HepG2 (cell line): ENCODE results near the gene IDUA. TPM values are rescaled to one million over a fixed set of nuclear protein-coding genes. Genes with fewer than 3 reads are reported as not detected.

Experiments used
- ATAC-seq: fragments of 200-7000 bp; cut with Tn5 transposase; 3 replicates; pipeline ENCODE4 v1.9.1; 2020; ENCODE audit warnings: mild to moderate bottlenecking, moderate library complexity
- BruUV-seq: library from RNA; stranded (reverse); fragments of 400-500 nt; replicated peaks from 2 replicates; lab custom pipeline; 2021; lab: Mats Ljungman, UMichigan
- CTCF ChIA-PET: fragments of 300-600 bp; formaldehyde crosslinking; extraction: SDS; loops from one replicate; lab custom pipeline; 2021; ENCODE audit warnings: low total read pairs, inconsistent platforms, low intra/inter-chr PET ratio; lab: Yijun Ruan, JAX
- POLR2A ChIA-PET: fragments of 350-600 bp; sonication (Branson Sonifier 250); formaldehyde crosslinking; loops from one replicate; lab custom pipeline; 2020; ENCODE audit warnings: antibody characterized with exemption, inconsistent platforms; lab: Yijun Ruan, JAX
- DNase-seq: peaks from one replicate; pipeline ENCODE4 v3.0.0-alpha.2; 2015; ENCODE audit warnings: low spot score
- FAIRE-seq: peaks from 3 replicates; lab custom pipeline; 2011; peaks lifted over from hg19 to GRCh38; lab: Jason Lieb, UNC
- H2AFZ ChIP-seq: one replicate; pipeline ENCODE4 v1.6.1; 2011; ENCODE audit warnings: low read length, inconsistent platforms
- H3K27ac ChIP-seq: fragments of 300-600 bp; 3 replicates; pipeline ENCODE4 v1.8.0; 2011; ENCODE audit warnings: mixed run types, mild to moderate bottlenecking, mixed read lengths, low read length, inconsistent platforms; ENCODE audit not compliant: insufficient read depth; ENCODE audit errors: extremely low read length
- H3K27me3 ChIP-seq, 2 experiments: fragments of 200-600 bp in 1 of 2; 2 replicates in 1 of 2; 3 replicates in 1 of 2; pipeline versions ENCODE4 v1.6.0 to v1.8.0; 2011; ENCODE audit warnings: low read length in 2 of 2, mild to moderate bottlenecking in 2 of 2, moderate library complexity in 2 of 2, inconsistent platforms in 1 of 2; ENCODE audit not compliant: insufficient read depth in 2 of 2, control insufficient read depth in 1 of 2
- H3K36me3 ChIP-seq, 2 experiments: fragments of 200-600 bp in 1 of 2; replicated peaks in 1 of 2; 2 replicates in 1 of 2; 3 replicates in 1 of 2; pipeline versions ENCODE4 v1.5.1 to v1.8.0; 2011; ENCODE audit warnings: low read length in 2 of 2, inconsistent platforms in 1 of 2; ENCODE audit not compliant: insufficient read depth in 2 of 2, control insufficient read depth in 1 of 2
- H3K4me1 ChIP-seq: 2 replicates; pipeline ENCODE4 v1.5.1; 2012; ENCODE audit warnings: low read length, inconsistent platforms; ENCODE audit not compliant: insufficient read depth
- H3K4me2 ChIP-seq: 2 replicates; pipeline ENCODE4 v1.6.0; 2011; ENCODE audit warnings: low read depth, low read length, inconsistent platforms
- H3K4me3 ChIP-seq, 3 experiments: fragments of 200-600 bp in 1 of 3; sonication (generic), shearing (Covaris generic) in 1 of 3; replicated peaks in 1 of 3; 2 replicates each; pipeline ENCODE4 v1.5.1; 2011 to 2016; ENCODE audit warnings: low read length in 3 of 3, inconsistent platforms in 2 of 3, low read depth in 2 of 3, mild to moderate bottlenecking in 2 of 3, control low read depth in 1 of 3, mixed read lengths in 1 of 3; ENCODE audit not compliant: insufficient read depth in 1 of 3
- H3K79me2 ChIP-seq: one replicate; pipeline ENCODE4 v1.6.1; 2011; ENCODE audit warnings: low read length, inconsistent platforms; ENCODE audit not compliant: insufficient read depth
- H3K9ac ChIP-seq: 2 replicates; pipeline ENCODE4 v1.6.0; 2011; ENCODE audit warnings: mild to moderate bottlenecking, low read depth, low read length, inconsistent platforms; ENCODE audit not compliant: insufficient read depth
- H3K9me3 ChIP-seq: 2 replicates; pipeline ENCODE4 v1.5.1; 2012; ENCODE audit warnings: mild to moderate bottlenecking, low read length
- H4K20me1 ChIP-seq: 2 replicates; pipeline ENCODE4 v1.6.0; 2011; ENCODE audit warnings: inconsistent platforms, mild to moderate bottlenecking, low read length, moderate library complexity; ENCODE audit not compliant: insufficient read depth
- DR1 ChIP-seq: sonication (generic); formaldehyde crosslinking; IDR thresholded peaks from 2 replicates; pipeline ENCODE4 v1.8.0; 2021; ENCODE audit warnings: mild to moderate bottlenecking, missing genetic modification reagents, inconsistent platforms
- GZF1 ChIP-seq: sonication (generic); formaldehyde crosslinking; IDR thresholded peaks from 2 replicates; pipeline ENCODE4 v1.5.1; 2020; ENCODE audit warnings: mild to moderate bottlenecking, missing genetic modification reagents
- PLSCR1 ChIP-seq: sonication (generic); formaldehyde crosslinking; IDR thresholded peaks from 2 replicates; pipeline ENCODE4 v1.5.0; 2020; ENCODE audit warnings: missing genetic modification reagents, mild to moderate bottlenecking, borderline replicate concordance
- SNAPC5 ChIP-seq: sonication (generic); formaldehyde crosslinking; IDR thresholded peaks from 2 replicates; pipeline ENCODE4 v1.8.1; 2023; ENCODE audit warnings: mild to moderate bottlenecking, missing genetic modification reagents, borderline replicate concordance
- TBP ChIP-seq: sonication (generic); formaldehyde crosslinking; IDR thresholded peaks from 2 replicates; pipeline ENCODE4 v1.5.0; 2020; ENCODE audit warnings: missing genetic modification reagents
- TFDP1 ChIP-seq: IDR thresholded peaks from 2 replicates; pipeline ENCODE4 v1.6.1; 2016; ENCODE audit warnings: missing compliant biosample characterization, missing genetic modification reagents, borderline replicate concordance
- U2AF2 ChIP-seq: fragments of 200-400 bp; formaldehyde crosslinking; IDR thresholded peaks from 2 replicates; pipeline ENCODE4 v1.6.1; 2017; ENCODE audit warnings: low read depth, mild to moderate bottlenecking, low read length
- ZNF274 ChIP-seq: sonication (generic); formaldehyde crosslinking; IDR thresholded peaks from 2 replicates; pipeline ENCODE4 v1.5.1; 2020; ENCODE audit warnings: mild to moderate bottlenecking, missing genetic modification reagents
- ZNF510 ChIP-seq: sonication (generic); formaldehyde crosslinking; IDR thresholded peaks from 2 replicates; pipeline ENCODE4 v1.4.0; 2020; ENCODE audit warnings: low read depth, mild to moderate bottlenecking, missing genetic modification reagents
- ZNF549 ChIP-seq: sonication (generic); formaldehyde crosslinking; IDR thresholded peaks from 2 replicates; pipeline ENCODE4 v1.5.0; 2020; ENCODE audit warnings: missing genetic modification reagents
- ZNF574 ChIP-seq: sonication (generic); formaldehyde crosslinking; IDR thresholded peaks from 2 replicates; pipeline ENCODE4 v1.4.0; 2020; ENCODE audit warnings: missing genetic modification reagents
- ZNF784 ChIP-seq: sonication (generic); formaldehyde crosslinking; IDR thresholded peaks from 2 replicates; pipeline ENCODE4 v1.5.1; 2020; ENCODE audit warnings: missing genetic modification reagents, mild to moderate bottlenecking, borderline replicate concordance
- WGBS: methylation state at CpG from one replicate; pipeline ENCODE4 v1.1.6; 2017; ENCODE audit warnings: low lambda C conversion rate; 5-methylcytosine and 5-hydroxymethylcytosine counted together
- in situ Hi-C: cut with HindIII; loops from 2 replicates; pipeline ENCODE4 v1.10.0; 2017; ENCODE audit warnings: low pct_unique_long_range_greater_than_20kb; ENCODE audit not compliant: extremely low pct_ligation_motif_present
- intact Hi-C: fragments of 100-400 bp; cut with micrococcal nuclease; formaldehyde crosslinking; loops from one replicate; pipeline ENCODE4 v1.10.0; 2022; ENCODE audit not compliant: unreplicated experiment
- polyA plus RNA-seq, 8 experiments: library from polyadenylated mRNA; depleted of rRNA in 3 of 8; stranded (reverse) in 7 of 8; unstranded in 1 of 8; fragments of >200 nt; fragmentation: Illumina TruSeq in 4 of 8; extraction: Trizol in 4 of 8; gene quantifications; 2 replicates each; pipeline versions ENCODE4 v1.2.1 to v1.2.3, GENCODE V29; 2011 to 2016; ENCODE audit warnings: low read depth in 4 of 8, missing spikeins in 1 of 8, mixed read lengths in 1 of 8; ENCODE audit not compliant: insufficient read depth in 1 of 8
- total RNA-seq, 5 experiments: library from RNA; depleted of rRNA; stranded (reverse); fragments of >200 nt; fragmentation: Illumina TruSeq; extraction: Trizol; gene quantifications; 2 replicates each; pipeline ENCODE4 v1.2.3, GENCODE V29; 2016; ENCODE audit warnings: low read depth in 1 of 5

Gene IDUA
- total and polyA plus RNA-seq, 2 of the 13 experiments (the other 11 are each of a cell fraction or from before 2014, with no cell fraction given): 0.77 to 1.0 TPM

GRCh38 chr4:952881-953573, 33.8 kb upstream of the IDUA start:
- in situ Hi-C loops (no loop called here), intact Hi-C loops (no loop called here)
- no peak for DNase-seq
- 95% methylated on average over 27 of the region's 28 CpGs for WGBS
- CTCF ChIA-PET: no interaction called here
- no peaks in the 10 kb centered on the region for H3K36me3 ChIP-seq
- no peaks in the 10 kb centered on the region for H4K20me1 ChIP-seq
- no peak overlapping the region for H3K4me2 ChIP-seq
- TF ChIP-seq ZNF549 (CRISPR knock-in tag) (no peak), DR1 (CRISPR knock-in tag) (no peak), TBP (CRISPR knock-in tag) (no peak), U2AF2 (no peak), ZNF274 (CRISPR knock-in tag) (no peak), ZNF574 (no peak), ZNF784 (no peak), PLSCR1 (CRISPR knock-in tag) (no peak), TFDP1 (no peak), GZF1 (CRISPR knock-in tag) (no peak), SNAPC5 (CRISPR knock-in tag) (no peak), ZNF510 (CRISPR knock-in tag) (no peak)
- no peaks in the 10 kb centered on the region for H3K9me3 ChIP-seq
- H2AFZ ChIP-seq: no peak overlapping the region
- H3K27ac ChIP-seq: no peak overlapping the region
- ATAC-seq: no peak
- no peaks in the 10 kb centered on the region for H3K27me3 ChIP-seq
- H3K9ac ChIP-seq: no peak overlapping the region
- POLR2A ChIA-PET: no interaction called here
- no peak for FAIRE-seq
- peaks cover 7% of the 10 kb centered on the region; the same call in 1 of the 2 replicates for H3K4me1 ChIP-seq
- H3K4me3 ChIP-seq: no peak overlapping the region
- BruUV-seq: no TSS peak
- H3K79me2 ChIP-seq: no peaks in the 10 kb centered on the region
